ENCODE measurements around the gene CCDC24. TPM values are rescaled to one million over a fixed set of nuclear protein-coding genes. Genes with fewer than 3 reads are reported as not detected.

CCDC24 gene
- total and polyA plus RNA-seq, 2 of the 13 experiments (the other 11 are each of a cell fraction or from before 2014, with no cell fraction given): 1.4 to 2.9 TPM

GRCh38 chr1:43951021-43951985 lies 40.1 kb upstream of the CCDC24 start (continued):
- no peak for TF ChIP-seq SNAPC4 (CRISPR knock-in tag; IDR thresholded peaks at IDR 0.05)

GRCh38 chr1:43952731-43953346 lies 38.6 kb upstream of the CCDC24 start:
- H3K4me1 ChIP-seq (ENCODE audit: insufficient read depth, low read length): peaks cover 11% of the 10 kb centered on the region
- POLR2A ChIA-PET: no interaction called here
- intact Hi-C loops (cut with micrococcal nuclease; ENCODE audit: unreplicated experiment) (no loop called here), in situ Hi-C loops (cut with HindIII; ENCODE audit: extremely low pct_ligation_motif_present, low pct_unique_long_range_greater_than_20kb) (no loop called here)
- no peak for ATAC-seq
- WGBS (ENCODE audit: low lambda C conversion rate): 82% methylated on average over 4 of the region's 8 CpGs
- no peak overlapping the region for H3K4me2 ChIP-seq (ENCODE audit: low read depth, low read length)
- no peaks in the 10 kb centered on the region for H3K27me3 ChIP-seq (ENCODE audit: control insufficient read depth in 1 of 2, insufficient read depth in 2 of 2, low read length in 2 of 2)
- no peak for FAIRE-seq
- no peak for DNase-seq (ENCODE audit: low spot score)
- H2AFZ ChIP-seq (ENCODE audit: low read length): no peak overlapping the region
- CTCF ChIA-PET (ENCODE audit: low intra/inter-chr PET ratio, low total read pairs): no interaction called here
- H4K20me1 ChIP-seq (ENCODE audit: insufficient read depth, low read length): no peaks in the 10 kb centered on the region
- no peak overlapping the region for H3K27ac ChIP-seq (ENCODE audit: extremely low read length, insufficient read depth, low read length)
- H3K36me3 ChIP-seq (replicated peaks in 1 of 2; ENCODE audit: control insufficient read depth in 1 of 2, insufficient read depth in 2 of 2, low read length in 2 of 2): peaks cover 0 to 12% of the 10 kb centered on the region in 2 experiments; a peak in 3 of 5 replicates
- H3K4me3 ChIP-seq (replicated peaks in 1 of 3; ENCODE audit: insufficient read depth in 1 of 3, low read depth in 2 of 3, low read length in 3 of 3): no peak overlapping the region
- no peak overlapping the region for H3K9ac ChIP-seq (ENCODE audit: insufficient read depth, low read depth, low read length)
- BruUV-seq (replicated peaks): no TSS peak
- H3K79me2 ChIP-seq (ENCODE audit: insufficient read depth, low read length): peaks cover 2% of the 10 kb centered on the region
- no peaks in the 10 kb centered on the region for H3K9me3 ChIP-seq (ENCODE audit: low read length)
- TF ChIP-seq ZNF609 (CRISPR knock-in tag; IDR thresholded peaks at IDR 0.05; ENCODE audit: borderline replicate concordance) (no peak), FOXO4 (CRISPR knock-in tag; conservative IDR thresholded peaks at IDR 0.05) (no peak), PAX8 (CRISPR knock-in tag; IDR thresholded peaks at IDR 0.05; ENCODE audit: borderline replicate concordance) (no peak), CBX2 (IDR thresholded peaks at IDR 0.05; ENCODE audit: low read depth, low read length) (no peak), CBX2 (CRISPR knock-in tag; IDR thresholded peaks at IDR 0.05; ENCODE audit: low read depth) (no peak), ZNF382 (CRISPR knock-in tag; IDR thresholded peaks at IDR 0.05; ENCODE audit: borderline replicate concordance) (no peak), KDM4B (CRISPR knock-in tag; IDR thresholded peaks at IDR 0.05) (no peak)

Data from HepG2 (cell line).